ENCODE measurements around the gene SARDH. TPM values are rescaled to one million over a fixed set of nuclear protein-coding genes. Genes with fewer than 3 reads are reported as not detected.
"Not testable (repeated sequence)": the region's sequence is repeated elsewhere in the genome, so short reads cannot be mapped to it uniquely, and the experiment has no call there.

The SARDH gene
- total and polyA plus RNA-seq, 4 experiments from 2014 or later = 2.5 to 19.3 (median 11.4) TPM

- no peaks in the 10 kb centered on the region for H3K36me3 ChIP-seq (ENCODE audit: insufficient read depth, low read length)
- no peaks in the 10 kb centered on the region for H3K27me3 ChIP-seq (ENCODE audit: insufficient read depth, low read length)
Measured at GRCh38 chr9:133768859-133769510, 30.8 kb upstream of the SARDH start.

GRCh38 chr9:133768371-133768858, 30.3 kb upstream of the SARDH start:
- H3K9me3 Mint-ChIP-seq = peaks cover 0 to 41% (median 15%) of the 10 kb centered on the region in 8 donors
- CTCF ChIA-PET (ENCODE audit: partially characterized antibody) = no interaction called here

More at GRCh38 chr9:133768859-133769510, 30.8 kb upstream of the SARDH start:
- CTCF ChIA-PET (ENCODE audit: partially characterized antibody) = interaction anchor here (2.2 kb wide), 1 partner anchor 13 kb away, joined by 11 read pairs; no protein-coding TSS in a partner anchor
- no peak overlapping the region for H3K4me3 ChIP-seq (ENCODE audit: low read length in 2 of 2)
- H3K4me3 Mint-ChIP-seq = no peak overlapping the region
- H3K36me3 Mint-ChIP-seq = peaks cover 7 to 9% of the 10 kb centered on the region in 2 donors
- H3K27me3 Mint-ChIP-seq = peaks cover 0 to 4% of the 10 kb centered on the region in 2 donors
- H3K4me1 ChIP-seq (ENCODE audit: insufficient read depth, low read length) = no peaks in the 10 kb centered on the region
- no peak for DNase-seq
- peaks cover 0 to 42% (median 18%) of the 10 kb centered on the region in 8 donors for H3K9me3 Mint-ChIP-seq
- H3K9me3 ChIP-seq (ENCODE audit: control insufficient read depth in 1 of 2, low read length in 2 of 2) = no peaks in the 10 kb centered on the region
- no peak overlapping the region for H3K27ac Mint-ChIP-seq
- no peak overlapping the region for H3K27ac ChIP-seq (ENCODE audit: low read depth, low read length)
- no peaks in the 10 kb centered on the region for H3K4me1 Mint-ChIP-seq
- POLR2A ChIA-PET (ENCODE audit: partially characterized antibody) = no interaction called here
- intact Hi-C loops (cut with micrococcal nuclease) = no loop called here

DNA sequence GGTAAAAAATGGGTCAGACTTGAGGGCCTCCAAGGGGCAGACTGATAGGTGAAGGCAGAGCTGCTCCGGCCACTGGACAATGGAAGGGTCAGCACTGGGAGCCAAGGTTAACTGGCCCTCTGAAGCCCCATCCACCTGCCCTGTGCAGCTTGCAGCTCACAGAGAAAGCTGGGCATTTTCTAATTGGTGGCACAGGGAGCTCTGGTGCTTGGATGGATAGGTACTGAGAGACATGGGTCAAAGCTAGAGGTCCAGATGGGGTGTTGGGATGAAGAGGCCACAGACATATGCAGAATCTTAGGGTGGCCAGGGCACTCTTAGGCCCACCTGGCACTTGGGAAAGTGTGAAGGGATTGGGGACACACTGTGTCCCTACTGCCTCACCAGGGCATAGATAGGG, 29.5 kb upstream of the SARDH start:
- H3K36me3 Mint-ChIP-seq = peaks cover 9% of the 10 kb centered on the region in 2 donors

More at GRCh38 chr9:133768371-133768858, 30.3 kb upstream of the SARDH start:
- no peak overlapping the region for H3K27ac Mint-ChIP-seq
- H3K4me3 Mint-ChIP-seq = no peak overlapping the region
- no peak for DNase-seq
- H3K36me3 Mint-ChIP-seq = peaks cover 9% of the 10 kb centered on the region in 2 donors
- H3K4me1 Mint-ChIP-seq = no peaks in the 10 kb centered on the region
- POLR2A ChIA-PET (ENCODE audit: partially characterized antibody) = no interaction called here
- peaks cover 0 to 4% of the 10 kb centered on the region in 2 donors for H3K27me3 Mint-ChIP-seq
- H3K4me1 ChIP-seq (ENCODE audit: insufficient read depth, low read length) = no peaks in the 10 kb centered on the region
- H3K4me3 ChIP-seq (ENCODE audit: low read length in 2 of 2) = no peak overlapping the region
- no peaks in the 10 kb centered on the region for H3K9me3 ChIP-seq (ENCODE audit: control insufficient read depth in 1 of 2, low read length in 2 of 2)
- H3K27me3 ChIP-seq (ENCODE audit: insufficient read depth, low read length) = no peaks in the 10 kb centered on the region
- no peak overlapping the region for H3K27ac ChIP-seq (ENCODE audit: low read depth, low read length)
- intact Hi-C loops (cut with micrococcal nuclease) = no loop called here
- no peaks in the 10 kb centered on the region for H3K36me3 ChIP-seq (ENCODE audit: insufficient read depth, low read length)

DNA sequence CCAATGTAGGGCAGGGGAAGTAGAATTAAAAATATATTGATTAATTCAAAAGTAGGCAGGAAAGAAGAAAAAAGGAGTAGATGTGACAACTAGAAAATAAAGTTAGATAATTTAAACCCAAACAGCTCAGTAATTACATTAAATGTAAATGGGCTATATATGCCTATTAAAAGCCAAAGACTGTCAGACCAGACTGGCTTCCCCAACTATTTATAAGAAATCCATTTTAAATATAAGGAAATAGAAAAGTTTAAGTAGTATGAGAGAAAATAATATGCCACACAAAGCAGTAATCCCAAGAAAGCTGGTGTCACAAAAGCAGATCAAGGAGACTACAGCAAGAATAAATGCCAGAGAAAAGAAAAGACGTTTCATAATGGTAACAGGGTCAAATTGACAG, 28.9 kb upstream of the SARDH start:
- Histone ChIP-seq H3K4me1 (ENCODE audit: insufficient read depth, low read length) (no peaks in the 10 kb centered on the region), H3K4me3 (ENCODE audit: low read length in 2 of 2) (no peak overlapping the region), H3K36me3 (ENCODE audit: insufficient read depth, low read length) (no peaks in the 10 kb centered on the region), H3K27me3 (ENCODE audit: insufficient read depth, low read length) (no peaks in the 10 kb centered on the region), H3K27ac (ENCODE audit: low read depth, low read length) (no peak overlapping the region), H3K9me3 (ENCODE audit: control insufficient read depth in 1 of 2, low read length in 2 of 2) (no peaks in the 10 kb centered on the region)
- Mint-ChIP-seq H3K9me3 (peaks cover 0 to 40% (median 15%) of the 10 kb centered on the region in 8 donors), H3K36me3 (peaks cover 9% of the 10 kb centered on the region in 2 donors), H3K4me1 (no peaks in the 10 kb centered on the region), H3K27me3 (peaks cover 0 to 4% of the 10 kb centered on the region in 2 donors), H3K4me3 (no peak overlapping the region), H3K27ac (no peak overlapping the region)
- intact Hi-C loops (cut with micrococcal nuclease) = no loop called here
- POLR2A ChIA-PET (ENCODE audit: partially characterized antibody) = no interaction called here
- no peak for DNase-seq
- CTCF ChIA-PET (ENCODE audit: partially characterized antibody) = no interaction called here

More for the DNA sequence above, 29.5 kb upstream of the SARDH start:
- no peaks in the 10 kb centered on the region for H3K27me3 ChIP-seq (ENCODE audit: insufficient read depth, low read length)
- peaks cover 0 to 40% (median 15%) of the 10 kb centered on the region in 8 donors for H3K9me3 Mint-ChIP-seq
- CTCF ChIA-PET (ENCODE audit: partially characterized antibody) = no interaction called here
- POLR2A ChIA-PET (ENCODE audit: partially characterized antibody) = no interaction called here
- intact Hi-C loops (cut with micrococcal nuclease) = no loop called here
- H3K27ac Mint-ChIP-seq = no peak overlapping the region
- no peaks in the 10 kb centered on the region for H3K4me1 Mint-ChIP-seq
- no peaks in the 10 kb centered on the region for H3K4me1 ChIP-seq (ENCODE audit: insufficient read depth, low read length)
- DNase-seq = no peak
- no peak overlapping the region for H3K4me3 ChIP-seq (ENCODE audit: low read length in 2 of 2)
- H3K27me3 Mint-ChIP-seq = peaks cover 0 to 4% of the 10 kb centered on the region in 2 donors
- H3K36me3 ChIP-seq (ENCODE audit: insufficient read depth, low read length) = no peaks in the 10 kb centered on the region
- no peak overlapping the region for H3K4me3 Mint-ChIP-seq
- H3K9me3 ChIP-seq (ENCODE audit: control insufficient read depth in 1 of 2, low read length in 2 of 2) = no peaks in the 10 kb centered on the region
- H3K27ac ChIP-seq (ENCODE audit: low read depth, low read length) = no peak overlapping the region

GRCh38 chr9:133766234-133766633, 28.1 kb upstream of the SARDH start:
- DNase-seq; H3K4me1 Mint-ChIP-seq; CTCF ChIA-PET (ENCODE audit: partially characterized antibody); H3K27ac ChIP-seq (ENCODE audit: low read depth, low read length); H3K36me3 Mint-ChIP-seq; H3K4me3 Mint-ChIP-seq; H3K9me3 ChIP-seq (ENCODE audit: control insufficient read depth in 1 of 2, low read length in 2 of 2); H3K27me3 Mint-ChIP-seq; H3K36me3 ChIP-seq (ENCODE audit: insufficient read depth, low read length); POLR2A ChIA-PET (ENCODE audit: partially characterized antibody); H3K4me3 ChIP-seq (ENCODE audit: low read length in 2 of 2); intact Hi-C loops (cut with micrococcal nuclease); H3K27ac Mint-ChIP-seq; H3K27me3 ChIP-seq (ENCODE audit: insufficient read depth, low read length); H3K4me1 ChIP-seq (ENCODE audit: insufficient read depth, low read length): not testable (repeated sequence)
- peaks cover 0 to 40% (median 15%) of the 10 kb centered on the region in 8 donors for H3K9me3 Mint-ChIP-seq

GRCh38 chr9:133763272-133764183, 25.4 kb upstream of the SARDH start:
- no peaks in the 10 kb centered on the region for H3K4me1 ChIP-seq (ENCODE audit: insufficient read depth, low read length)
- H3K27ac ChIP-seq (ENCODE audit: low read depth, low read length) = no peak overlapping the region
- peaks cover 0 to 6% of the 10 kb centered on the region in 2 donors for H3K27me3 Mint-ChIP-seq
- H3K27me3 ChIP-seq (ENCODE audit: insufficient read depth, low read length) = no peaks in the 10 kb centered on the region
- no peak overlapping the region for H3K27ac Mint-ChIP-seq
- ChIA-PET POLR2A (ENCODE audit: partially characterized antibody) (no interaction called here), CTCF (ENCODE audit: partially characterized antibody) (no interaction called here)
- no peak overlapping the region for H3K4me3 ChIP-seq (ENCODE audit: low read length in 2 of 2)
- H3K36me3 ChIP-seq (ENCODE audit: insufficient read depth, low read length) = no peaks in the 10 kb centered on the region
- H3K4me1 Mint-ChIP-seq = no peaks in the 10 kb centered on the region
- no peak for DNase-seq
- H3K36me3 Mint-ChIP-seq = peaks cover 9% of the 10 kb centered on the region in 2 donors
- H3K4me3 Mint-ChIP-seq = no peak overlapping the region
- no peaks in the 10 kb centered on the region for H3K9me3 ChIP-seq (ENCODE audit: control insufficient read depth in 1 of 2, low read length in 2 of 2)
- intact Hi-C loops (cut with micrococcal nuclease) = no loop called here
- H3K9me3 Mint-ChIP-seq = peaks cover 0 to 40% (median 15%) of the 10 kb centered on the region in 8 donors

- H3K27ac Mint-ChIP-seq = no peak overlapping the region
- H3K27me3 Mint-ChIP-seq = peaks cover 0 to 6% of the 10 kb centered on the region in 2 donors
- no peaks in the 10 kb centered on the region for H3K9me3 ChIP-seq (ENCODE audit: control insufficient read depth in 1 of 2, low read length in 2 of 2)
- no peak overlapping the region for H3K4me3 Mint-ChIP-seq
- no peaks in the 10 kb centered on the region for H3K27me3 ChIP-seq (ENCODE audit: insufficient read depth, low read length)
- ChIA-PET CTCF (ENCODE audit: partially characterized antibody) (no interaction called here), POLR2A (ENCODE audit: partially characterized antibody) (no interaction called here)
- H3K4me1 ChIP-seq (ENCODE audit: insufficient read depth, low read length) = no peaks in the 10 kb centered on the region
- intact Hi-C loops (cut with micrococcal nuclease) = no loop called here
- H3K36me3 Mint-ChIP-seq = peaks cover 9% of the 10 kb centered on the region in 2 donors
- peaks cover 0 to 35% (median 14%) of the 10 kb centered on the region in 8 donors for H3K9me3 Mint-ChIP-seq
- no peak overlapping the region for H3K4me3 ChIP-seq (ENCODE audit: low read length in 2 of 2)
- no peaks in the 10 kb centered on the region for H3K36me3 ChIP-seq (ENCODE audit: insufficient read depth, low read length)
- no peak for DNase-seq
- no peak overlapping the region for H3K27ac ChIP-seq (ENCODE audit: low read depth, low read length)
- H3K4me1 Mint-ChIP-seq = no peaks in the 10 kb centered on the region
Measured at GRCh38 chr9:133762488-133763271, 24.5 kb upstream of the SARDH start.
